NCI-H2107 (cell line): ENCODE measurements around the gene LAD1.

Experiments
- DNase-seq: peaks from one replicate; lab custom pipeline; 2025; lab: John Stamatoyannopoulos, UW

LAD1 gene

DNA sequence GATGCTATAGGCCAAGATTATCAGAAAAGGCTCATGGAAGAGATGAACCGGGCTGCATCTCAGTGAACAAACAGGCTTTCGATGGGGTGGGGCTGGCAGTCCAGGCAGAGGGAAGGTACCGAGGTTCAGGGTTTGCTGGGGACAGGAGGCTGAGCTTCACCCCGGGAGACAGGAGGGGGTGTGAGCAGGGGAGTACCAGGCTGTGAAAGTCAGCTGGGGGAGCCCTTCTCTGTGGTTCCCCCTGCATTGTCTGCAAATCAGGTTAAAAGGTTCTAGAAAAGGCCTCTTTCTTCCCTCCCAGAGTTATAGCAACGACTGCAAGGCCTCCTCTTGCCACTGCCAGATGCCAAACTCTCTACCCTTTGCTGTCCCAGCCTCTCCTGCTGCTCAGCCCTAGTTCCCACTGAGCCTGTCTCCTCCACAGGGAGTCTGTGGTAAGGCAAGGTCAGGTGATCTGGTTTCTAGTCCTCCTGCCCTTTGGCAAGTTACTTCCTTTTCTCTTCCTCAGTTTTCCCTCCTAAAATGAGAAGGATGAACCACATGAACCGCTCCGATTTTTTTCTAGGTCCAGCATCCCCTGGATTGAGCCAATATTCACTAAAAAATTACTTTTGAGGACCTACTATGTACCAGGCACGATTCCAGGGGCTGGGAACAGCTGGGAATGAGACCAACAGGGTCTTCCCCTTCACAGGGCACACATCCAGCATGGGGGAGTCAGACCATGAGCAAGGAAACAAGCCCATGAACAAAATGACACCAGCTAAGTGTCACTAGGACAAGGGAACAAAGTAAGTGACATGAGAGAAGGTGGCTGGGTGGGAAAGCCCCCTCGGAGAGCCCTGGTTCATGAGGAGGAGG is 7.2 kb downstream of the LAD1 start:
- DNase-seq = peak; percentile 54

DNA sequence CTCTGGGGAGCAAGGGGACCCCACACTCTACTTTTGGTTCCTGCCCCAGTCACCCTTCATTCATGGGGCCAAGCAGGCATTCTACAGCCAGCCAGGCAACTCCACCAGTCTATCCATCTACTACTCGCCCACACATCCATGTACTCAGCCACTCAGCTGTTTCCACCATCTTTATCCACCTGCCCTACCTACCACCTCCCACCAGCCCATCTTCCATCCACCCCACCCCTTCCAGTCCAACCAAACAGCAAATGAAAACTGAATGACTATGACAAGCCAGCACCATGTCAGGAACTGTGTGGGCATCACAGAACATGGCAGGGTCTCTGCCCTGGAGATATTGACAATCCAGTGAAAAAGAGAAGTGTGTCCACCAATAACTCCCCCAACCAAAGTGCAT is 7.9 kb downstream of the LAD1 start:
- DNase-seq = no peak

DNA sequence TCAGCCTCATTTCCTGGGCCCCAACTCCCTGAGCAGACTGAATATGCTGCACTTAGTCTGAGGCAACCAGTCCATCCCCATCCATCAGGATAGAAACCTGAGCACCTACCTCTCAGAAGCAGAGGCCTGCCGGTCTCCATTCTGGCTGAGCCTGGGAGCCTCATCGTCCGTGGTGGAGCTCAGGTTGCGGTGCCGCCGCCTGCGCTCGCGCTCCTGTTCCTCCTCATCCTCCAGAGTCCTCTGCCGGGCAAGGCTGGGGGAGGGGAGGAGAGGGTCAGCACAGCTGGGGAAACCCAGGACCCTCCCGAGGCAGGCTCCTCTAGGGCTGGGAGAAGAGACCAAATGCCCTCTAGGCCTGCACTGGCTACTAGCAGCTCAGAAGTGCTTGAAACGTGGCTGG is 10.1 kb downstream of the LAD1 start:
- DNase-seq = no peak

DNA sequence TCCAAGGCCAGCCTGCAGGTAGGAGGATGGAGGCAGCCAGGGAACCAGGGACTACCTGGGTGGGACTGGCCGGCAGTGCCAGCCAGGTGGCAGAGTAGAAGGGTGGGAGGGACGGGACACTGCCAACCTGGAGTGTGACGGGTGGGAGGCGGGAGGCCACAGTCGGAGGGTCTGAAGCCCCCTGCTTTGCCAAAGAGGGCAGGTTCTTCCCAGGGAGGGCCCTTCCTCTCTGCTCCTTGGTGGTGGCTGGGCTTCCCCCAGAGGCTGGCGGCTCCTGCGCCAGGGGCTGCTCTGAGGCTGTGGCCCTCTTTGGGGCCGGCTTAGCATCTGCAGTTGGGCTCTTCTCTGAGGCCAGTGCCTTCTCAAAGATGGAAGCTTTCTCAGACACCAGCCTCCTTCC is 12.9 kb downstream of the LAD1 start:
- DNase-seq = no peak

DNA sequence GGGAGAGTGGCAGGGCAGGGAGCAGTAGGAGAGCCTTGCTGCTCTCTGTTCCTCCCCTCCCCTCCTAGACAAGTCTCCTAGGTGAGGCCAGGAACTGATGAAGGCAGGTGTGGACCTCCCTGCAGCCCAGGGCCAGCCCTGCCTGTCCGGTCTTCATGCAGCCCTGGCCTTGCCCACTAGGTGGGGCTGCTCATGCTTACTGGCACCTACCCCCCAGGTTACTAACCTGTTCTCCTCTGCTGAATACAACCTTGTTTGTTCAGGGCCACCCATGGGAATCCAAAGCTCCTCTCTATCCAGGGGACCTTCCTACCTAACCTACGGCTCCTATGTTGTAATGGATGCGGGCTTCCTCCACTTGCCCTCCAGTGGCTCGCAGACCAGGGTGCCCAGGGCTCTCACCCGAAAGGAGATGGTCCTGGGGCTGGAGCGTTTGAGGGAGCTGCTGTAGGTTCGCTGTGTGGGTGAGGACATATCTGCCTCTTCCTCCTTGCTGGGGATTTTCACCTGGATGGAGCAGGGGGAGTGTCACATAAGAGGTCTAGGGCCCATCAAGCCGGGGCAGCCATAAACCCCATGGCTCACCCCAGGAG is 13.7 kb downstream of the LAD1 start:
- DNase-seq = peak; percentile 79

DNA sequence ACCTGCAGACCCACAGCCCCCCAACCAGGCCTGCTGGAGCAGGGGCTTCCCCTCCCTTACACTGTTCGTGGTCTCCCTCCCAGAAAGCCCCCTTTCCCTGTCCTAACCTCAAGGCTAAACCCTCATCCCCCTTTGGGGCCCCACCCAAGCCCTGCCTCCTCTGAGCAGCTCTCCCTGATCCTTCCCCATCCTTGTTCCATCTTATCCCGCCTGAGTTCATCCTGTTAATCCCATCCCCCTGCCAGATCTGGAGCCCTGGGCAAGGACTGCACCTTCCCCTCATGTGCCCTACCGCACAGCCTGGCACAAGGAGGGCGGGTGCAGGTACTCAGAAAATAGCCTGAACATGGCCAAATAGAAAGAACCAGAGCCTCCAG is 14.7 kb downstream of the LAD1 start:
- DNase-seq = no peak

DNA sequence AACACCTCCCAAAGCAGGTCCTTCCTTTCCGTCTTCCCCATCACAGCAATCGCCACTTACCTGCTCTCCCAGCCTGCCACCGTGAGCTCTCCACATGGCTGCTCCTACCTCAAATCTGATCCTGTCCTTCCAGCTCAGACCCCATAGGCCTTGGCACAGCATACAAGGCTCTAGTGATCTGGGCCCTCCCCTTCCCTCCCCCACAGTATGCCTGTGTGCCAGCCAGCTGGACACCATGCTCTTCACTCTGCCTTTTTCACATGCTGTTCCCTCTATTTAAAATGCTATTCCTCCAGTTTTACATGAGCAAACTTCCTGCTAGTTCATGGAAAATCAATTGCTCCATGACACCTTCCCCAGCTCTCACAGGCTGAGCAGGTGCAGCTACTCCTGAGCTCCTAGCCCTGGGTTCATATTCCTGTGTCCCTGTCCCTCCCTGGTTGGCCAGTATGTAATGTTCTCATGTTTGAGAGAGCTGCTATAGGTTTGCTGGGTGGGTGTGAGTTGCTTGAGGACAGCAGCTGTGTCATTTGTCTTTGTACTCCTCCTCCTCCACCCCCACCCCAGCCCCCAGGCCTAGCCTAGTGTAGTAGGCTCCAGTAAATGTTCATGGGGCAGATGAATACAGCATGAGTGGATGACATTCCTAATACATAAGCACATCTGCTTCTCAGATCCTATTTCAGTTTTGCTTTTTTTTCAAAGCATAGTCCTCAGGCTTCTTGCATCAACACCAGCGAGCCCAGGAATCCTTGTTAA is 15.3 kb downstream of the LAD1 start:
- DNase-seq = peak; percentile 81

DNA sequence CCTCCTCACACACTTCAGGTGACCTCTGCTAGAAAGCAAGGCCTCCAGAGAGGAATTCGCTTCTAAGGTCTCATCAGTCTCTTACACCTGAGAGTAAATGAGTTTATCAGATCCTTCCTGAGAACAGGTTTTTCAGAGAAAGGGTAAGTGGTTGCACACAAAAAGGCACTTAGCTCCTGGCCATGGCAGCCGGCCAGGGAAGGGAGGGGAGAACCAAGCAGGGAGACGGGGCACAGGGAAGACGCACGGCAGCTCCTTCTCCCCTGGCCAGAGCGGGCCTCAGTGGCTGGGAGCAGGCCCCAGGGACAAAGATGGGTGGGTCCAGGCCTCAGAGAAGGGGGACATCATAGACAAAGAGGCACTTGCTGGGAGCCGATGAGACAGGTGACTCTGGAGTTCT is 18.0 kb downstream of the LAD1 start:
- DNase-seq = peak; percentile 70

DNA sequence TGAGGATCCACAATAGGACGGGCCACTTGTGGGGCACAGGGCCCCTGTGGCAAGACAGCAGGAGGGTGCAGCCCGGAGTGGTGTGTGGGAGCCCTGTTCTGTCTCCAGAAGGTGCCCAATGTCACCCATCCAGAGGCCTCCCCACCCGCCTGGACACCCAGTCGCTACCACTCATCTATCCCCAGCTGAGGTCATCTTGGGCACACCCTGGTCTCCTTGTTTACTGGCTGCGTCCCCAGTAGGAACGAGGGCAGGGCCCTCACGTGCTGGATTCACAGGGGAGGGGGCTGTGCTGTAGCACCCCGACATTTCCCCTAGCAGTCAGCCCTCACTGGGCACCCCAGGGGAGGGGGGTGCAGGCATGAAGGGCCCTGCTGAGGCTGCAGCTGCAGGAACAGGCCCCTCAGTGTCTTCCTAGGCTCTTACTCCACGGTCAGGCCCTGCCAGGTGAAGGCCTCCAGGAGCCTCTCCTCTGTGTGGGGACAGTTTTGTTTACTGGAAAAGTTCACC is 19.3 kb downstream of the LAD1 start:
- no peak for DNase-seq

DNA sequence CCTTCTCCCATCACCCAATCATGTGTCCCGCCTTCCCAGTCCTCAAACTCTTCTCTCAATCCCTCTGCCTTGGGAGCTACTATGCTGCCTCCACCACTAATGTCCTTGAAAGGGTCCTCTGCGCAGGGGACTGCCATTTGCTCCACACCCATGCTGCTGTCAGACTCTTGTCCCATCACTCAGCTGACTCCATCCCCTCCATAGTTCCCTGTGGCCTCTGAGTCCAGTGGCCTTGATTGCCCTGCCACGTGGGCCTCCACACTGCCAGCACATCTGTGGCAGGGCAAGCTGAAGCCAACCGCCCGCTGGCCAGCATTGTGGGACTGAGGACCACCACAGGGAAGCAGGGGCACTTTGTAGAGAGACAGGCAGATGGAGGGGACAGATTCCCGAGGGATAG is 20.3 kb downstream of the LAD1 start:
- DNase-seq = no peak

DNA sequence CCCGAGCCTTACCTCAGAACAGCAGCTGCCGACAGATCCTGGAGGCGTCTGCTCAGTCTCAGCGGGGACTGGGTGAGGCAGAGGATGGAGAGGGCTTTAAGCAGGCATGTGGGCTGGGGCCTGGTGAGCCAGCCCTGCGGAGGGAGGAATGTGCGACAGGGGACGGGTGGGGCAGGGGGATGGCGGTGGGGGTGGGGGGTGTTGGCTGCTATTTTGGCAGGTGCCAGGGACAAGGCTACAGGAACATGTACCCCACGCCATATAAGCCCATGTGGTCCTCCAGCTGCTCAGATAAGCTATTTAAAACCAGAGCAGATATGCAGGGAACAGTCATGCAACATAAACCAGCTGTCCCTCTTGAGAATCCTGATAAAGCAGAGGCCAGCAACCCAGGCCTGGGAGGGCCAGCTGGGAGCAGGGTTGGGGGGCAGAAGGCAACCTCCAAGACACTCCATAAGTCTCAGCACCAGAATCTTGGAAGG is 21.5 kb downstream of the LAD1 start, which contains the start of gene TNNT2:
TSS of gene TNNT2 (minus strand) at position 70 of the 482 bp plus-strand sequence. CDS start 4,426 bp downstream, outside the sequence.
- DNase-seq = no peak

DNA sequence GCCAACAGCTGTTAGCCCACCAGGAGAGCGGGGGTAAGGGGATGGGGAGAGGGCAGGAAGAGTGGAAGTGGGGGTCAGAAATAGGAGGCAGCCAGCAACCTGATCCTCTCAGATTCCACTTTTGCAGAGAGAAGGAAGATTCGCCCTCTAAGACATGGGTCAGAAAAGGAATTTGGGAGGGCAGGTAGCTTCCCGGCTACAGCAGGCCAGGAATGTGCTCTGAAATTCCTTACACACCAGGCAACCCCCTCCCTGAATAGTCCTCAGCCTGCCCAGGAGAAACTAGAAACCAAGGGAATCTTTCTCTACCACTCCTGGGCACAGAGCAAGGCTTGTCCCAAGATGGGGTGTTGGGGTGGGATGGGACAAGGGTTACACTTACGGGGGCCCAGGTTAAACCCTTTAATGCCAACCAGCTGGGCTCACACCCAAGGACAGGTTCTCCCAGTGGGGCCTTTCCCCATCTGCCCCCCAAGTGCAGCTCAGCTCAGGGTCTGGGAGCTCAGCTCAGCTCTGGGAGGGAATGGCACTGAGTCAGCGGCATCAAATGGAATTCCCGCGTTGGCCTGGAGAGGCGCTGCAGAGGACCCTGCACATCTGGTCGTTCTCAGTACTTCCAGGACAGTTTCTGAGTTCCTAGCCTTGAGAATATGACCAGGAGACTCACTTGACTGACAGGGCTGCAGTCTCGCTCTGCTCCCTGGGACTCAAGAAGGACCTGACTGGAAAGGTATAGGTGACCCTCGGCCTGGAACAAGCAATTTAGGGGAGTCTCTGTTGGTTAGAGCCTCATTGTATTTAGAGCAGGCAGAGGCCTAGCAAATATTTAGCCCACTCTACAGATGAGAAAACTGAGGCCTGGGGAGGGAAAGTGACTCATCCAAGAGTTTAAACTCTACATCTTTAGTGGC is 22.4 kb downstream of the LAD1 start:
- DNase-seq = no peak

DNA sequence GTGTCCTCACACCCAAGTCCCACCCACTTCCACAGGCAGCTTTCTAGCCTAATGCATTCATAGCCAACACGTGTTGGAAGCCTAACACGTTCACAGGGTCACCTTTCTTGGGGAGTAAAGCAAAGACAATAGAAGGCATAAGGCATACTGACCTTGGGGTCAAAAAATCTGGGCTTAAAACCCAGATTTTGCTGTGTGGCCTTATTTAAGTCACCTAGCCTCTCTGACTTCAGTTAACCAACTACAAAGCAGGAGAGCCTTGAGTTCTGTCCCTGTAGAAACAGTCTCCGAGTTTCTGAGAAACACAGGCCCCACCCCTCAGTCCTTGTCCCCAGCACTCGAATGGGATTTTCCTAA is 23.0 kb downstream of the LAD1 start:
- DNase-seq = no peak

DNA sequence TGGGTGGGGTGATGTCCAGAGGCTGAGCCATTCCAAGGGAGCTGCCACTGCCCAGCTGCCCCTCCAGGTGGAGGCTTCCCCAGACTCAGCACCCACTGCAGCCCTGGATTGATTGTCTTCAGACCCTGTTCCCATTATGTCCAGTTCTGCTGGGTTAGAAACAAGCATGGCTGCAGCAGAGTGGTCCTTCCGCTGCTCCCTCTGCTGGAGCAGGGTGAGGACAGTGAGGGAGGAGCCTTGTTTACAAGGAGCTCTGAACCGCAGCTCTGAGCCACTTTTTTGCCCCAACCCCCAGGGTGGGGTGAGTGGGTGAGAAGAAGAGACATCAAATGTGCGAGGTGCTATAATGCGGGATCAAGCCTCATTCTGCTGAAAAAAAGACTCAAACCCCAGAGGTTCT is 24.0 kb downstream of the LAD1 start:
- no peak for DNase-seq

DNA sequence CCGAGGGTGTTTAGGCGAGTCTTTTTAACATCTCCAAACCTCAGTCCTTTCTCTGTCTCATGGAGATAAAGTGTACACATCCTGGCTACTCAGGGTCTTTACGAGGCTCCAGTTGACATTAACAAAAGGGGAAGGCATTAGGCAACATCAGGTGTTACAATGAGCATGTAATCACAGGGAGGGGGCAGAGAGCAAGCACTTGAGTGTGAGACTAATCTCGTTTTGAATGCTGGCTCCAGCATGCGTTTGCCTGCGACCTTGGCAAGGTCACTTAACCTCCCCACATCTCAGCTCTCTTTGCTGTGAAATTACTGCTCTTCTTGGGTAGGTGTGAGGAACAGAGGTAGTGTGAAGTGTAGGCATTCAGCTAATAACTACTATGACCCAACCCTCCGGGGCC is 24.8 kb downstream of the LAD1 start:
- no peak for DNase-seq

DNA sequence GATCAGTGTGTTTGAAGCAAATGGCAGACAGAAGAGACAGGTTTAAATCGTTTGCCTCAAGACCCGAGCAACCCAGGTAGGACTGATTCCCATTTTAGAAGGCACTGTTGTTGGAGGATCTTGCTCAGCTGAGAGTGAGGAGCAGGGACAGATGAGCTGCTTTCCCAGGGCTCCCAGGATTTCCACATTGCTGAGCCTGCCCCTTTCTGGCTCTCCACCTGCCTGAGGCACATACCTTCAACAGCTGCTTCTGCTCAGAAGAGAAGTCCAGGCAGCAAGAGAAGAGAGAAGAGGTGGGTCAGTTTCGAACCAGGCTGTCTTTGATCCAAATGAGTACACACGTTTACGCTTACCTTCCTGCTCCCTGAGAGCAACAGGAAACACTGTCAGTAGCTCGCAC is 27.3 kb downstream of the LAD1 start:
- DNase-seq = no peak

DNA sequence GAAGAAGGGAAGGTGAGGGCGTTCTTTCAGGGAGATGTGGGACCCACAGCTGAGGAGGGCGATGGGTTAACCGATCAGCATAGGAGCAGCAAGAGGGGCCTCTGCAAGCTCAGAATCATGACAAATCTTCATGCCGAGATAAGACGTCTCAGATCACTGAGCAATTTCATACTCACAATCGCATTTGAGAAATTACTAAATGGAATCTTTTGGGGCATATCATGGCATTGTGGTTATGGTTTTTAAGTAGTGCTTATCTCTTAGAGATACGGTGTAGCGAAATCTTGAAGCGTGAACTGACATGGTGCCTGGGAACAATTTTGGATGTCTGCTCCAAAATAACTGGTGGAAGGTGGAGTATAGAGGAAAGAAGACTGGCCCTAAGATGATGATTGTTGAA is 27.8 kb downstream of the LAD1 start:
- DNase-seq = no peak

DNA sequence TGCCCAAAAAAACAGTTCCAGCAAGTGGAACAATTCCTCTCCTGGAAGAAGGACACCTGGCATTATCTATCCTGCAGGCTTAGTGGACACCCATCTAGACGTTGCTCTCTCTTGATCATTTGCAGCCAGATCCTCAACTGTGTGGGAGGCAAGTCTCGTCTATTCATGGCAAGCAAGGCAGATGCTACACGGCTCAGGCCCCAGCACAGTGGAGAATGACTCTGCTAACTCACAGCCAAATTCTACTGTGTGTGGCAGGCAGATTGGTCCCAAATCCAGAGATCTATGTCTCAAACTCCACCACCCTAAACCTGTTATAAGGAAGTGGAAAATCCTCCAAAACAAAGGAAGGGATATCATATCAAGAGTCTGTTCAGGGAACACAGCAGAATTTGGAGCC is 28.6 kb downstream of the LAD1 start:
- DNase-seq = no peak

DNA sequence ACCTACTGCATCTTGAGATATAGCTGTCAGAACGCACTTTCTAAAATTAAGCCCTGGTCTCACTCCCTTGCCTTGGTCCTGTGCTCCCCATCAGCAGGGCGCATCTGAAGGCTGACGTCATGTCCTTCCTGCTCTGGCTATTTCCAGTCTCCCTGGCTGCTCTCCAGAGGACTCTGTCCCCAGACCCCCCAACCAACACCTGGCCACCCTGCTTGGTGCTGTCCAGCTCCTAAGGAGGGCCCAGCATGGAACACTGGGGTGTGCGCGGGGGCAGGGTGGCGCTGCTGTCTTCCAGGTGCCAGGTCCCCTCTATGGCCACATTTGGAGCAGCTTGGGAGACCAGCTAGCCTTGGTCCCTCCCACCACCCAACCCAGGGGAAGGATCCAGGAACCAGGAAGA is 29.9 kb downstream of the LAD1 start:
- DNase-seq = no peak

DNA sequence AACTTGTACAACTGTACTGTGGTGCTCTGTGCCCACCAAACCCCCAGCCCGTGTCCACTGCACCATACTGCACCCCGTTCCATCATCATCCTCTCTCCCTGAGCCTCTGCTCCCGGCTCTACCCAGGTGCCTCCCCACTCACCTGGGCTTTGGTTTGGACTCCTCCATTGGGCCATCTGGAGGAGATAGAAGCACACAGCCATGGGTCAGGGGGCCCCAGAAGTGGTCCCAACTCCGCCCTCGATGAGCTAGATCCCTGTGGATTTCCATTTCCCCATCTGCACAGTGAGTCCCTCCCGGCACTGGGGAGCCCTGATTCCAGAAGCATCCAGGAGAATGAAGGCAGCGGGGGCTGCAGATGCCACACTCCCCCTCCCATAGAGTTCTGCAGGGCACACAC is 32.4 kb downstream of the LAD1 start:
- DNase-seq = no peak

DNA sequence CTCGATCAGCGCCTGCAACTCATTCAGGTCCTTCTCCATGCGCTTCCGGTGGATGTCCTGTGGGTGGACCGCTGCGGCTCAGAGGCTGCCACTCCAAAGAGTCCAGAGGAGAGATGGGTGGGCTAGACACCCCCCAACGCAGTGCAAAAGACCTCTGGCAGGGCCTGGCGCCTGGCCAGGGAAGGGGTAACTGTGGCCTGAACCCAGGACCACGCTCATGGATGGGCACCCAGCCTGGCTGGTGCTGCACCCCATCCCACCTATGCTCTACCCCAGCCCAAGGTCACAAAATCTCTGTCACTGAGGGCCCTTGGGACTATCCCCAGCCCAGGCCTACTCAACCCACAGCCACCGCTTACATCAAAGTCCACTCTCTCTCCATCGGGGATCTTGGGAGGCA is 33.9 kb downstream of the LAD1 start:
- no peak for DNase-seq

DNA sequence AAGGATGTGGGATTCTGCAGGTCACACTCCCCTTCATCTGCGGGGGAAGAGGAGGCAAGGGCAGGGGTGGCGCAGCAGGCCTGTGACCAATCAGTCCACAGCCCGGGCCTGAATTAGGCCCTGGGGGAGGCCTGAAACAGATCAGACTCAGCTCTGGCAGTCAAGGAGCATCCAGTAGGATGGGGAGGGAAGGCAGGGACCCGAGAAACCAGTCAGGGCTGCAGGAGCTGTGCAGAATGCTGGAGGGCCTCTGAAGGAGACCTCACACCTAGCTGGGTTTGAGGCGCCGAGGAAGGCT is 34.4 kb downstream of the LAD1 start:
- no peak for DNase-seq
